ENCODE results near the gene MAPKAPK3.

GRCh38 chr3:50639055-50639494, 22.1 kb downstream of the MAPKAPK3 start:
- TF ChIP-seq CTCF (conservative IDR thresholded peaks at IDR 0.05; ENCODE audit: low read length) (no peak), EZH2phosphoT487 (IDR thresholded peaks at IDR 0.05; ENCODE audit: borderline replicate concordance) (no peak)
